Measurements from ENCODE around the gene BAIAP2L1.
"Not testable (repeated sequence)": the region's sequence is repeated elsewhere in the genome, so short reads cannot be mapped to it uniquely, and the experiment has no call there.

BAIAP2L1 gene

GRCh38 chr7:98317366-98318040 is 83.4 kb downstream of the BAIAP2L1 start:
- DNase-seq = no peak

- not testable (repeated sequence) for DNase-seq
Observed at GRCh38 chr7:98315994-98316527, 84.8 kb downstream of the BAIAP2L1 start.

GRCh38 chr7:98315318-98315993 is 85.4 kb downstream of the BAIAP2L1 start:
- peak in 1 of 2 donors; percentile 13 for DNase-seq

GRCh38 chr7:98314469-98314868 is 86.4 kb downstream of the BAIAP2L1 start:
- DNase-seq = peak in 1 of 2 donors; percentile 49

GRCh38 chr7:98312201-98312600 is 88.7 kb downstream of the BAIAP2L1 start:
- DNase-seq = no peak

- DNase-seq = no peak
Observed at GRCh38 chr7:98309566-98309965, 91.3 kb downstream of the BAIAP2L1 start.

GRCh38 chr7:98307971-98308466 is 92.9 kb downstream of the BAIAP2L1 start:
- DNase-seq = no peak

- no peak for DNase-seq
Observed at GRCh38 chr7:98305951-98306535, 94.8 kb downstream of the BAIAP2L1 start.

GRCh38 chr7:98303906-98304305 is 97.0 kb downstream of the BAIAP2L1 start:
- no peak for DNase-seq

GRCh38 chr7:98303176-98303865 is 97.6 kb downstream of the BAIAP2L1 start:
- no peak for DNase-seq

GRCh38 chr7:98301693-98302470 is 99.0 kb downstream of the BAIAP2L1 start:
- DNase-seq = no peak

- DNase-seq = no peak
Observed at GRCh38 chr7:98300595-98301372, 100.1 kb downstream of the BAIAP2L1 start.

GRCh38 chr7:98297626-98298286 is 103.1 kb downstream of the BAIAP2L1 start:
- no peak for DNase-seq

- DNase-seq = no peak
Observed at GRCh38 chr7:98296833-98297232, 104.1 kb downstream of the BAIAP2L1 start.

- DNase-seq = no peak
Observed at GRCh38 chr7:98295467-98296192, 105.3 kb downstream of the BAIAP2L1 start.

GRCh38 chr7:98294798-98295382 is 106.0 kb downstream of the BAIAP2L1 start:
- DNase-seq = peak; percentile 19

- no peak for DNase-seq
Observed at GRCh38 chr7:98294326-98294725, 106.6 kb downstream of the BAIAP2L1 start.

GRCh38 chr7:98293746-98294145 is 107.1 kb downstream of the BAIAP2L1 start:
- no peak for DNase-seq

- DNase-seq = no peak
Observed at GRCh38 chr7:98293265-98293664, 107.6 kb downstream of the BAIAP2L1 start.

- no peak for DNase-seq
Observed at GRCh38 chr7:98291717-98292116, 109.2 kb downstream of the BAIAP2L1 start.
